Activated CD8-positive, alpha-beta memory T cell treated with anti-CD3 and anti-CD28 coated beads, Interleukin-2, amount 10 ng/mL, durations not matched to agents 7 days and 5 days (primary cell): ENCODE measurements around the gene PRF1. TPM values are rescaled to one million over a fixed set of nuclear protein-coding genes. Genes with fewer than 3 reads are reported as not detected.
A peak's percentile ranks its signal among the peaks of the same experiment; 100 is the strongest.

Experiments used
- ATAC-seq: fragments of 150-1000 bp; cut with Tn5 transposase; one replicate; pipeline ENCODE4 v1.10.0; 2021; ENCODE audit warnings: moderate library complexity
- CTCF ChIA-PET: fragments of 350-600 bp; sonication (Branson Sonifier 250); formaldehyde crosslinking; loops from one replicate; lab custom pipeline; 2021; ENCODE audit warnings: antibody characterized with exemption; lab: Charles Lee
- DNase-seq: peaks from one replicate; pipeline ENCODE4 v3.0.0-alpha.2; 2020
- H3K27ac Mint-ChIP-seq: one replicate; pipeline ENCODE4 v1.8.0; 2021; ENCODE audit warnings: mild to moderate bottlenecking, mixed read lengths
- H3K27me3 Mint-ChIP-seq: one replicate; pipeline ENCODE4 v1.8.0; 2021; ENCODE audit warnings: mixed read lengths
- H3K36me3 Mint-ChIP-seq: one replicate; pipeline ENCODE4 v1.8.0; 2021; ENCODE audit warnings: mild to moderate bottlenecking, mixed read lengths
- H3K4me1 Mint-ChIP-seq: one replicate; pipeline ENCODE4 v1.8.0; 2021; ENCODE audit warnings: mixed read lengths
- H3K4me3 Mint-ChIP-seq: one replicate; pipeline ENCODE4 v1.8.0; 2021; ENCODE audit warnings: mild to moderate bottlenecking, moderate library complexity, mixed read lengths
- H3K9me3 Mint-ChIP-seq: one replicate; pipeline ENCODE4 v1.8.0; 2022; ENCODE audit warnings: low read depth, mixed read lengths
- total RNA-seq, 2 experiments: library from RNA; stranded (reverse); gene quantifications; one replicate each; pipeline ENCODE4 v1.2.3, GENCODE V29; 2021

PRF1 gene
- total RNA-seq, 2 experiments from 2014 or later, result 381 to 433 TPM

DNA sequence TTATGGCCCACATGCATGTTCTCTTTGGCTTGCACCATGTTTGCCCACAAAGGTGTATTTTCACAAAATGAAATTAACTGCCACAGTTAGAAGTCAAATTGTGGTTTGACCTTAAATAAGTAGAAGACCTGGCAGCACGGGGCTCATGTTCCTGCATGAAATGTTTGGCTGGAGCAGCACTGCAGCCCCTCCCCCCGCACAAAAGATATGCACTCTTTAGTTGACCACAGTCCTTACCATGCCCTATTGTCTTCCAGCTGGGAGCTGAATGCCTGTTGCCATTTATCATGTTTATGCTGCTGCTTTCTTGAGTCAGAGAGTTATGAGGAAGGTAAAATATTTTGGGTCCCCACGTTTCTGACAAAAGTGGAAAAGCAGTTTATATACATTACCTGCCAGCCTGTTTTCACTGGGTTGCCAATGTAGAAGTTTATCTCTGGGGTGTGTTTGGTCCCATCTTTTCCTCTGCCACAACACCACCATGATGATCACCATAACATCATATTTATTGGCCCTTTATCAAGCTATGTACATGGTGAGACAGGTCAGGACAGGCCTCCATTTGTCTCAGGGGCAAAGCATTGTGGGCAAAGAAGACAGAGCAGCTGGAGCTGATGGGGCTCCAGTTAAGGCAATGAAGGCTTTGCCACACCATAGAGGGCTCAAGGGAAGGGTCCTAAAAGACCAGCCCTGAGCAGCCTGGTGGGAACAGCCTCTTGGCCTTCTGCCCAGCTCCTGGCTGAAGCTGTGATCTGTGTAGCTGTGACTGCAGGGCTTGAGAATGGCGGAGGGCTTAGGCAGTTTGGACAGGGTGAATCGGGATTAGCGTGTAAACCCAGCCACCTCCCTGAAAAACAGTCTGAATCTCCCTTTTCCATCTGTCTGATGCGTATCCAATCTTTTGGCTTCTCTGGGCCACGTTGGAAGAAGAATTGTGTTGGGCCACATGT lies 5.4 kb downstream of the PRF1 start:
- Mint-ChIP-seq H3K36me3 (peaks cover 55% of the 10 kb centered on the region), H3K4me3 (no peak overlapping the region), H3K27ac (no peak overlapping the region), H3K9me3 (no peaks in the 10 kb centered on the region), H3K4me1 (peaks cover 73% of the 10 kb centered on the region), H3K27me3 (no peaks in the 10 kb centered on the region)
- CTCF ChIA-PET, result interaction anchor here (0.7 to 2.6 kb wide), 4 partner anchors 10 to 38 kb away, joined by 3 to 8 read pairs (median 3); no protein-coding TSS in a partner anchor
- DNase-seq, result no peak
- no peak for ATAC-seq

- H3K36me3 Mint-ChIP-seq, result peaks cover 50% of the 10 kb centered on the region
- no peak for DNase-seq
- H3K9me3 Mint-ChIP-seq, result no peaks in the 10 kb centered on the region
- no peak for ATAC-seq
- peaks cover 74% of the 10 kb centered on the region for H3K4me1 Mint-ChIP-seq
- H3K27me3 Mint-ChIP-seq, result no peaks in the 10 kb centered on the region
- H3K27ac Mint-ChIP-seq, result no peak overlapping the region
- no peak overlapping the region for H3K4me3 Mint-ChIP-seq
- CTCF ChIA-PET, result interaction anchor here (0.7 to 2.6 kb wide), 2 partner anchors 9 to 37 kb away, joined by 3 to 8 read pairs; no protein-coding TSS in a partner anchor
Observed at GRCh38 chr10:70596110-70596798, 6.3 kb downstream of the PRF1 start.

GRCh38 chr10:70595566-70596016 lies 7.0 kb downstream of the PRF1 start:
- CTCF ChIA-PET, result interaction anchor here (0.8 to 2.6 kb wide), 2 partner anchors 12 to 37 kb away, joined by 3 to 8 read pairs; no protein-coding TSS in a partner anchor
- no peak overlapping the region for H3K4me3 Mint-ChIP-seq
- H3K36me3 Mint-ChIP-seq, result peaks cover 44% of the 10 kb centered on the region
- DNase-seq (no peak), ATAC-seq (no peak)
- H3K27me3 Mint-ChIP-seq, result no peaks in the 10 kb centered on the region
- no peaks in the 10 kb centered on the region for H3K9me3 Mint-ChIP-seq
- no peak overlapping the region for H3K27ac Mint-ChIP-seq
- peaks cover 72% of the 10 kb centered on the region for H3K4me1 Mint-ChIP-seq

DNA sequence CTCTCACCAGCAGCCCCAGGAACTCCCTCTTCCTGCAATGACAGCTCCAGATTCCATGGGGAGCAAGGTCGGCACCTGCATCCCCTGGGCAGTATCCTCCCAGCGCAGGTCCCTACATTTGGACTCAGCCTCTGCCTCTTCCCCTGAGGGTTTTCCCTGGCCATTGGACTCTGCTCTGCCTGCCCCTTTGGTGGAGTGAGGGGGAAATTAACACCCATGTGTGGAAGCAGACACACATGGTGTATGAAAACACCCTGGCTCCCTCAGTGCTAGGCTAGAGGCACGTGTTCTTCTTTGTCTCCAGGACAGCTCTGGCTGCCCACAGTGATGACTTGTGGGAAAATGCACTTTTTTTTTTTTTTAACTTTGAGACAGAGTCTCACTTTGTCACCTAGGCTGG lies 8.4 kb downstream of the PRF1 start:
- Mint-ChIP-seq H3K36me3 (peaks cover 33% of the 10 kb centered on the region), H3K4me3 (no peak overlapping the region), H3K9me3 (no peaks in the 10 kb centered on the region), H3K4me1 (peaks cover 65% of the 10 kb centered on the region), H3K27me3 (peaks cover 4% of the 10 kb centered on the region), H3K27ac (no peak overlapping the region)
- ATAC-seq (peak; percentile 40), DNase-seq (peak; percentile 40)
- CTCF ChIA-PET, result interaction anchor here (1.0 to 2.8 kb wide), 5 partner anchors 14 to 144 kb away, joined by 3 to 12 read pairs (median 4); no protein-coding TSS in a partner anchor

GRCh38 chr10:70593513-70593890 lies 9.0 kb downstream of the PRF1 start:
- Mint-ChIP-seq H3K9me3 (no peaks in the 10 kb centered on the region), H3K4me1 (peaks cover 61% of the 10 kb centered on the region)

GRCh38 chr10:70592746-70593512 lies 9.6 kb downstream of the PRF1 start:
- Mint-ChIP-seq H3K4me1 (peaks cover 60% of the 10 kb centered on the region), H3K27ac (no peak overlapping the region), H3K27me3 (peaks cover 9% of the 10 kb centered on the region), H3K36me3 (peaks cover 22% of the 10 kb centered on the region), H3K4me3 (no peak overlapping the region), H3K9me3 (no peaks in the 10 kb centered on the region)
- CTCF ChIA-PET, result interaction anchor here (0.8 to 2.8 kb wide), 5 partner anchors 9 to 35 kb away, joined by 3 to 12 read pairs (median 8); partner anchors contain the start of gene PRF1
- DNase-seq (no peak), ATAC-seq (no peak)

More at GRCh38 chr10:70593513-70593890, 9.0 kb downstream of the PRF1 start:
- no peak overlapping the region for H3K4me3 Mint-ChIP-seq
- no peak overlapping the region for H3K27ac Mint-ChIP-seq
- H3K27me3 Mint-ChIP-seq, result peaks cover 7% of the 10 kb centered on the region
- DNase-seq (peak; percentile 36), ATAC-seq (no peak)
- peaks cover 26% of the 10 kb centered on the region for H3K36me3 Mint-ChIP-seq
- CTCF ChIA-PET, result interaction anchor here (0.8 to 2.8 kb wide), 7 partner anchors 10 to 36 kb away, joined by 3 to 12 read pairs (median 4); no protein-coding TSS in a partner anchor

- Mint-ChIP-seq H3K27ac (no peak overlapping the region), H3K27me3 (peaks cover 9% of the 10 kb centered on the region), H3K4me3 (no peak overlapping the region), H3K9me3 (no peaks in the 10 kb centered on the region), H3K36me3 (peaks cover 15% of the 10 kb centered on the region), H3K4me1 (peaks cover 57% of the 10 kb centered on the region)
- DNase-seq, result no peak
- no peak for ATAC-seq
- CTCF ChIA-PET, result interaction anchor here (1.6 to 2.8 kb wide), 4 partner anchors 10 to 35 kb away, joined by 3 to 12 read pairs (median 10); partner anchors contain the start of gene PRF1
Observed at GRCh38 chr10:70592186-70592735, 10.3 kb downstream of the PRF1 start.

DNA sequence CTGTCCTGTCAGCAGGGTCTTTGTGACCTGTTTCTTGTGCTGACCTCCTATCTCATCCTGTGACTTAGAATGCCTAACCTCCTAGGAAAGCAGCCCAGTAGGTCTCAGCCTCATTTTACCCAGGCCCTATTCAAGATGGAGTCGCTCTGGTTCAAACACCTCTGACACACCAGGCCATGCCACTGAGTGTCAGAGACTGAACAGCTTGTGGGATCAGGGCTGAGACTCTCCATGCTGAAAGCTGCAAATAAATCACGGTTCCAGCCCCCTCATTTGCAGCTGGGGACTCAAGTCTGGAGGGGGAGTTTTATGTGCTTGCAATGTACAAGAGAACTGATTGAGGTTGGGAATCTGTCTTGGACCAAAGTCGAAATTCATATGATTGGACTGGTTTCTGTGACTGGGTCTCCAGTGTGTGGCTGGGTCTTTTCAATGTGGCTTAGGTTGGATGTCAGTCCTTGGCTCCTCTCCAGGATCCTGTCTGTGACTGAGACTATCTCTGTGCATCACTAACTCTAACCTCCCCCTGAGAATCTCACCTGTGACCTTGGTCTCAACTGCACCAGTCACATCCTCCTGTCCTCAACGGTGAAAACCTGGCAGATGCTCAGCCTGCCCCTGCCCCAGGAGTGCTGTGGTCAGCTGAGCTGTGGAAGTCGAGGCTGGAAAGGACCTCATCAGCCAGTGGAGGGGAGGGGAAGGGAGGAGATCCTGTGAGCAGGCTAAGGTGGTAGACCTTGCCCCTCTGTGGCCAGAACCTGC lies 11.7 kb downstream of the PRF1 start:
- peaks cover under 1% of the 10 kb centered on the region for H3K36me3 Mint-ChIP-seq
- CTCF ChIA-PET, result interaction anchor here (1.8 to 2.6 kb wide), 3 partner anchors 11 to 32 kb away, joined by 5 to 12 read pairs (median 8); partner anchors contain the start of gene PRF1
- no peak overlapping the region for H3K4me3 Mint-ChIP-seq
- ATAC-seq, result no peak
- H3K9me3 Mint-ChIP-seq, result no peaks in the 10 kb centered on the region
- peaks cover 48% of the 10 kb centered on the region for H3K4me1 Mint-ChIP-seq
- peak; percentile 31 for DNase-seq
- H3K27me3 Mint-ChIP-seq, result peaks cover 9% of the 10 kb centered on the region
- no peak overlapping the region for H3K27ac Mint-ChIP-seq

- ATAC-seq (no peak), DNase-seq (peak; percentile 3)
- Mint-ChIP-seq H3K36me3 (no peaks in the 10 kb centered on the region), H3K27me3 (peaks cover 9% of the 10 kb centered on the region), H3K27ac (no peak overlapping the region), H3K4me3 (no peak overlapping the region), H3K4me1 (peaks cover 44% of the 10 kb centered on the region), H3K9me3 (no peaks in the 10 kb centered on the region)
- CTCF ChIA-PET, result interaction anchor here (1.1 to 1.8 kb wide), 2 partner anchors 10 to 31 kb away, joined by 3 to 5 read pairs; no protein-coding TSS in a partner anchor
Observed at GRCh38 chr10:70589762-70590654, 12.5 kb downstream of the PRF1 start.

GRCh38 chr10:70588859-70589570 lies 13.5 kb downstream of the PRF1 start:
- Mint-ChIP-seq H3K27me3 (peaks cover 9% of the 10 kb centered on the region), H3K27ac (no peak overlapping the region), H3K4me1 (peaks cover 38% of the 10 kb centered on the region), H3K9me3 (no peaks in the 10 kb centered on the region), H3K4me3 (no peak overlapping the region), H3K36me3 (no peaks in the 10 kb centered on the region)
- no peak for DNase-seq
- ATAC-seq, result no peak
- CTCF ChIA-PET, result interaction anchor here (1.1 to 1.8 kb wide), 2 partner anchors 9 to 30 kb away, joined by 3 to 5 read pairs; no protein-coding TSS in a partner anchor
